Breast epithelium (tissue), 3 donors: Measurements from ENCODE around the gene CTNS.

ENCODE experiments used
- POLR2A ChIP-seq: fragments of 450-650 bp; IDR thresholded peaks from one replicate; pipeline ENCODE4 v1.6.1; 2016; ENCODE audit warnings: antibody characterized with exemption, mild to moderate bottlenecking, moderate library complexity
- TF ChIP-seq, protein P1 (sequence below), 3 donors: fragments of 450-650 bp; IDR thresholded peaks; one replicate each; pipeline ENCODE4 v1.5.1; 2016 to 2017; ENCODE audit warnings: antibody characterized with exemption in 3 of 3, mild to moderate bottlenecking in 3 of 3, moderate library complexity in 3 of 3

- TF ChIP-seq, protein P1, sequence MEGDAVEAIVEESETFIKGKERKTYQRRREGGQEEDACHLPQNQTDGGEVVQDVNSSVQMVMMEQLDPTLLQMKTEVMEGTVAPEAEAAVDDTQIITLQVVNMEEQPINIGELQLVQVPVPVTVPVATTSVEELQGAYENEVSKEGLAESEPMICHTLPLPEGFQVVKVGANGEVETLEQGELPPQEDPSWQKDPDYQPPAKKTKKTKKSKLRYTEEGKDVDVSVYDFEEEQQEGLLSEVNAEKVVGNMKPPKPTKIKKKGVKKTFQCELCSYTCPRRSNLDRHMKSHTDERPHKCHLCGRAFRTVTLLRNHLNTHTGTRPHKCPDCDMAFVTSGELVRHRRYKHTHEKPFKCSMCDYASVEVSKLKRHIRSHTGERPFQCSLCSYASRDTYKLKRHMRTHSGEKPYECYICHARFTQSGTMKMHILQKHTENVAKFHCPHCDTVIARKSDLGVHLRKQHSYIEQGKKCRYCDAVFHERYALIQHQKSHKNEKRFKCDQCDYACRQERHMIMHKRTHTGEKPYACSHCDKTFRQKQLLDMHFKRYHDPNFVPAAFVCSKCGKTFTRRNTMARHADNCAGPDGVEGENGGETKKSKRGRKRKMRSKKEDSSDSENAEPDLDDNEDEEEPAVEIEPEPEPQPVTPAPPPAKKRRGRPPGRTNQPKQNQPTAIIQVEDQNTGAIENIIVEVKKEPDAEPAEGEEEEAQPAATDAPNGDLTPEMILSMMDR (IDR thresholded peaks at IDR 0.05): no peak
- no peak for TF ChIP-seq POLR2A
Measured at GRCh38 chr17:3594051-3594800, 42.3 kb upstream of the CTNS start.
